Bronchial epithelial cell (primary cell): Measurements from ENCODE around the gene COL6A5. TPM values are rescaled to one million over a fixed set of nuclear protein-coding genes. Genes with fewer than 3 reads are reported as not detected.
A peak's percentile ranks its signal among the peaks of the same experiment; 100 is the strongest.
"Not testable (repeated sequence)": the region's sequence is repeated elsewhere in the genome, so short reads cannot be mapped to it uniquely, and the experiment has no call there.

Source experiments
- DNase-seq: peaks from one replicate; pipeline ENCODE4 v3.0.0-alpha.2; 2010; ENCODE audit warnings: low read depth
- FAIRE-seq: peaks from 2 replicates; lab custom pipeline; 2011; peaks lifted over from hg19 to GRCh38; lab: Jason Lieb, UNC
- H3K27me3 ChIP-seq: 2 replicates; pipeline ENCODE4 v1.5.1; 2011; ENCODE audit warnings: low read length; ENCODE audit not compliant: control insufficient read depth, insufficient read depth
- H3K36me3 ChIP-seq: 2 replicates; pipeline ENCODE4 v1.5.1; 2011; ENCODE audit warnings: low read length; ENCODE audit not compliant: control insufficient read depth, insufficient read depth
- H3K4me3 ChIP-seq: 2 replicates; pipeline ENCODE4 v1.5.1; 2011; ENCODE audit warnings: mild to moderate bottlenecking, low read depth, low read length, control low read depth
- CTCF ChIP-seq: IDR thresholded peaks from 2 replicates; pipeline ENCODE4 v1.5.1; 2011; ENCODE audit warnings: mild to moderate bottlenecking, moderate library complexity, low read length, control low read depth, inconsistent platforms; ENCODE audit not compliant: insufficient read depth, severe bottlenecking
- total RNA-seq: library from RNA; depleted of rRNA; stranded (reverse); fragments of >200 nt; gene quantifications from 2 replicates; pipeline ENCODE4 v1.2.1, GENCODE V29; 2014

COL6A5 gene
- total RNA-seq, 1 donor from 2014 or later, result not detected

DNA sequence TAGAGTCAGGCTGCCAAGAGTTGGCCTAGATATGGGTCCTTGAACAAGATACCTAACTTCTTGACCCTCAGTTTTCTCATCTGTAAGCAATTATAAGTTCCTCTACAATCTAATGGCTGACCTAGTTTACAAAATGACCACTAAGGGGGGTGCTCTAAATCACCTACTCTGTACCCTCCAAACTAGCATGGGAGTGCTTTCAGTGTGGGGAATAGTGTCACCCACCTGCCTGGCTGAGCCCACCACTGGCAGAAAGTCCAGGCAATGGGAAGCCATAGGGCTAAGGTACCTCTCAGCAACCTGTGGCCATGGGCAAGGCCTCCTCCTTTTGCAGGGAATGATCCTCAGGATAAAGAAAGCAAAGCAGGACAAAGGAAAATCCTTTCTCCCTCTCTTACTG is 58.9 kb downstream of the COL6A5 start:
- no peak for FAIRE-seq
- Histone ChIP-seq H3K4me3 (no peak overlapping the region), H3K36me3 (no peaks in the 10 kb centered on the region), H3K27me3 (peaks cover 2% of the 10 kb centered on the region)
- no peak for DNase-seq
- no peak for TF ChIP-seq CTCF

DNA sequence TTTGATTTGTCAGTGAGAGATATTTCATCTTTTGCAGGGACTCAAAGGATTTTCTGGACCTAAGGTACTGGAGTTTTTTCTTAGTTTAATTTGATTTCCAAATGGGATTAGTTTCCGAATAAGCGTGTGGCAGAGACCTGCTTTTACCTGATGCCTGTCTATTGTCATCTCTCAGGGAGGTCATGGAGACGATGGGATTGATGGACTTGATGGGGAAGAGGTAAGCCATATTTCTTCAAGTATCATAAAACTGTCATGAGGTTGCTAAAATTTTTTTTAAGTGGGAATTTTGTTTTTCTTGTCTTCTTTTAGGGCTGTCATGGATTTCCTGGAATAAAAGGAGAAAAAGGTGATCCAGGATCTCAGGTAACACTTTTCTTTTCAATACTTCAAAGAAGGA is 60.5 kb downstream of the COL6A5 start:
- DNase-seq (no peak), FAIRE-seq (no peak)
- Histone ChIP-seq H3K27me3 (peaks cover 2% of the 10 kb centered on the region), H3K36me3 (no peaks in the 10 kb centered on the region), H3K4me3 (no peak overlapping the region)
- no peak for TF ChIP-seq CTCF

DNA sequence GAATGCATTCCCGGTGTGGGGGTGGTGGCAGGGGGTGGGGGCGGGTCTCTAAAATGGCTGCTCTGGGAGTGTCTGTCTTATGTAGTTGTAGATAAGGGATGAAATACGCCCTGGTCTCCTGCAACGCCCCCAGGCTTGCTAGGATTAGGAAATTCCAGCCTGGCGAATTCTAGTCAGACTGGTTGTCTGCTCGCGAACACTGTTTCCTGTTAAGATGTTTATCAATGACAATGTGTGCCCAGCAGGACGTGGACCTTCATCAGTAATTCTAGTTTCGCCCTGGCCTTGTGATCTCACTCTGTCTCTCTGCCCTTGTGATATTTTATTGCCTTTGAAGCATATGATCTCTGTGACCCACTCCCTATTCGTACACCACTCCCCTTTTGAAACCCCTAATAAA is 62.8 kb downstream of the COL6A5 start:
- H3K36me3 ChIP-seq, DNase-seq, FAIRE-seq, H3K4me3 ChIP-seq, H3K27me3 ChIP-seq: not testable (repeated sequence)

DNA sequence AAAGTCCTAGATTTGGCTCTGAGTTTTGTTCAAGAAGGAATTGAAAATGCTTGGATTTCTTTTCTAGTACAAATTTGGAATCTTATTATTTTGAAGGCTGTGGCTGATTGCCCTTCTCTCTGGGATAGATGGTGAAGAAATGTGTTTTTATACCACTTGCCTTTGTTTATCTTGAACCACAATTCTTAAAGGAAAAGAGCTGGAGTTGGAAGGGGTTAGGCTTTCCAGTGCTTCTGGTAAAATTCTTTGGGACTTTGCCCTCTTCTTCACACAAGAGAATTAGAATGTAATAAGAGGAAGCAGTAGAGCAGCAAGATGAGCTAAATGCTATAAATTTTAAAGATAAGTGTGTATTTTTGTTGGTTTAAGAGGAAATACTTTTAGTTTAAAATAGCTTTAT is 65.8 kb downstream of the COL6A5 start:
- TF ChIP-seq CTCF, result no peak
- Histone ChIP-seq H3K27me3 (peaks cover 1% of the 10 kb centered on the region), H3K4me3 (no peak overlapping the region), H3K36me3 (no peaks in the 10 kb centered on the region)
- DNase-seq (no peak), FAIRE-seq (no peak)

- H3K27me3 ChIP-seq, result peaks cover 1% of the 10 kb centered on the region
- DNase-seq (no peak), FAIRE-seq (peak; percentile 50)
- H3K4me3 ChIP-seq, result no peak overlapping the region
- H3K36me3 ChIP-seq, result no peaks in the 10 kb centered on the region
- no peak for TF ChIP-seq CTCF
These were observed 67.6 kb downstream of the COL6A5 start for GRCh38 chr3:130412991-130413560.

DNA sequence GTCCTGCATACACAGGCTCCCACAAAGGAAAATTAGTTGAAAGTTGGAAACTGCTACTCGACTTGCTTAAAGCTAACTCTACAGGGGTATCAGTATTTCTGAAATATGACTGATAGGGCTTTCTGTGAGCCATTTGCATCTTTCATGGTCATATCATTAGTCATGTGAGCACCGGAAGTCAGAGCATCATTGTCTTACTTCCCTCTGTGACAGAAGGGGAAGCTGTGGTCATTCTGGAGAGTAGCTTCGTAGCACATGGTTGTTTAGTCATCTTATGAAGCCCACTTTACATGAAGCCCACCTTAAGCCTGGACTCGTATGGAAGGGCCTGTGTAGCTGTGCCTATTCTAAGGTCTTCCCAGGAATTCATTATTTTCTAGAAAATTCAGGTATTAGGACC is 69.0 kb downstream of the COL6A5 start:
- DNase-seq, result no peak
- Histone ChIP-seq H3K27me3 (peaks cover 3% of the 10 kb centered on the region), H3K4me3 (no peak overlapping the region), H3K36me3 (no peaks in the 10 kb centered on the region)
- TF ChIP-seq CTCF, result no peak
- no peak for FAIRE-seq
